GM19240 (cell line): ENCODE results near the gene BTBD6.
"Not testable (repeated sequence)": the region's sequence is repeated elsewhere in the genome, so short reads cannot be mapped to it uniquely, and the experiment has no call there.

Source experiments
- DNase-seq: peaks from one replicate; pipeline ENCODE4 v3.0.0; 2011; ENCODE audit warnings: low spot score; ENCODE audit not compliant: insufficient read length

Gene BTBD6

GRCh38 chr14:105292826-105293711 lies 44.7 kb downstream of the BTBD6 start:
- no peak for DNase-seq

GRCh38 chr14:105294142-105294597 lies 45.8 kb downstream of the BTBD6 start:
- DNase-seq: no peak

GRCh38 chr14:105297311-105297710 lies 49.0 kb downstream of the BTBD6 start:
- DNase-seq: not testable (repeated sequence)

GRCh38 chr14:105299654-105300541 lies 51.6 kb downstream of the BTBD6 start:
- DNase-seq: no peak
